ENCODE data around the gene STRA6.

DNA sequence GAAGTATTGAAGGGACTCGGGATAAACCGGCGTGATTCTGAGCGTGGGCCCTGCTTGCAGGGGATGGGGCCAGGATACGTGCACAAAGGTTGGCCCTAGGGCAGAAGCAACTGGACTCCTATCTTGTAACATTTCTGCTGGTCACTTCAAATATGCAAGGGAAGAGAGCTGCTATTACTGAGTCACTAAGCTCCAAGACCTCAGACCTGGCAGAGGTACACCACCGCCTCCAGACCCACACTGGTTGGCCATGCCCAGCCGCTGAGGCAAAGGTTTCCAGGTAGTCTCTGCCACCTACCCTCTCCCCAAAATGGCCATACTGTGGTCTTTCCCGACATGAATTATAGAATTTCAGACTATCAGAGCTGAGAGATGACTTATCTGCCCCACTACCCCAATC is 13.4 kb upstream of the STRA6 start:
- TF ChIP-seq CTCF (IDR thresholded peaks at IDR 0.05) (no peak), EP300 (IDR thresholded peaks at IDR 0.05) (no peak), POLR2A (IDR thresholded peaks at IDR 0.05) (no peak)
